ENCODE results near the gene CYTL1.
"Not testable (repeated sequence)": the region's sequence is repeated elsewhere in the genome, so short reads cannot be mapped to it uniquely, and the experiment has no call there.

The CYTL1 gene, protein sequence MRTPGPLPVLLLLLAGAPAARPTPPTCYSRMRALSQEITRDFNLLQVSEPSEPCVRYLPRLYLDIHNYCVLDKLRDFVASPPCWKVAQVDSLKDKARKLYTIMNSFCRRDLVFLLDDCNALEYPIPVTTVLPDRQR
- 0 reads per million in 2 donors for total RNA-seq

DNA sequence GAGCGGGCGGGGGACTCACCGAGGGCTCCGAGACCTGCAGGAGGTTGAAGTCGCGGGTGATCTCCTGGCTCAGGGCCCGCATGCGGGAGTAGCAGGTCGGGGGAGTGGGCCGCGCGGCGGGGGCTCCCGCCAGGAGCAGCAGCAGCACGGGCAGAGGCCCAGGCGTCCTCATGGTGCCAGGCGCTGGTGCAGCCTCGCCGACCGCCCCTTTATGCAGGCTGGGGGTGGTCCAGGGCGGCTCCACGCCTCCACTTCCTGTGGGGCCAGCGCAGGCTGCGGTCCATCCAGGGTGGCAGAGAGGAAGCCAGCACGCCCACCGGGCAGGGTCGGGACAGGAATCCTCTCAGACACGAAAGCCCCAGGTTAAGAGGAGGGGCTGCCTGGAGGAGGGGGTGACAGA, at the start of gene CYTL1:
Gene CYTL1, minus strand, starts transcription at position 185 of the 400 bp plus-strand sequence. Its CDS starts 13 bp downstream, at position 172.
- no peak for DNase-seq

DNA sequence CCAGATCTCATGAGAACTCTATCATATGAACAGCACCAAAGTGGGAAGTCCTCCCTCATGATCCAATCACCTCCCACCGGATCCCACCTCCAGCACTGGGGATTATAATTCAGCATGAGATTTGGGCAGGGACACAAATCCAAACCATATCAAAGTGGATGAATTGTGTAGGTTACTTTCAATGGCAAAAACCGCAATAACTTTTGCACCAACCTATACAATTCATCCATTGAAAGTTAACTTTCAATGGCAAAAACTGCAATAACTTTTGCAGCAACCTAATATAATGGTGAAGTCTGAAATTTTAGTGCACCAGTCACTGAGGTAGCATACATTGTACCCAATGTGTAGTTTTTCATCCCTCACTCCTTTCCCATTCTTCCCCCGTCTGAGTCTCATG, 48.6 kb upstream of the CYTL1 start:
- DNase-seq, result no peak

DNA sequence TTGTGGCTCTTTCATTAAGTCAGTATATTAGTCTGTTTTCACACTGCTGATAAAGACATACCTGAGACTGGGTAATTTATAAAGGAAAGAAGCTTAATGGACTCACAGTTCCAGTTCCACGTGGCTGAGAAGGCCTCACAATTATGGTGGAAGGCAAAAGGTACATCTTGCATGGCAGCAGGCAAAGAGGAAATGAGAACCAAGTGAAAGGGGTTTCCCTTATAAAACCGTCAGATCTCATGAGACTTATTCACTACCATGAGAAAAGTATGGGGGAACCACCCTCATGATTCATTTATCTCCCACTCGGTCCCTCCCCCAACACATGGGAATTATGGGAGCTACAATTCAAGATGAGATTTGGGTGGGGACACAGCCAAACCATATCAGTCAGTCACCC, 47.7 kb upstream of the CYTL1 start:
- not testable (repeated sequence) for DNase-seq

DNA sequence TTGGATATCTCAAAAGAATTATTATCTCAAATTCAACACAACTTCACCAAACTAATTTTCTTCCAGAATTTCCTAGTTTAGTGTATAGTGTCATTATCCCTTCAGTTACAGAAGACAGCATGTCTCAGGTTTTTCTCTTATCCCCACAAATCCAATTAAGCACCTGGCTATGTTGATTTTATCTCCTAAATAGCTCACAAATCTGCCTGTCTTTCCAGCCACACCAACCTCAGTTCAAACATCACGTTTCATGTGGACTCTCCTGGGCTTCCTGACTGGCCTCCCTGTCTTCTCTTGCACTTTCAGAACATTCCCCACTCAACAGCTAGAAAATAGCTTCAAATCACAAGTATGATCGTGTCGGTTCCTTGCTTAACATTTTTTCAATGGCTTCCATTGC, 46.8 kb upstream of the CYTL1 start:
- no peak for DNase-seq

DNA sequence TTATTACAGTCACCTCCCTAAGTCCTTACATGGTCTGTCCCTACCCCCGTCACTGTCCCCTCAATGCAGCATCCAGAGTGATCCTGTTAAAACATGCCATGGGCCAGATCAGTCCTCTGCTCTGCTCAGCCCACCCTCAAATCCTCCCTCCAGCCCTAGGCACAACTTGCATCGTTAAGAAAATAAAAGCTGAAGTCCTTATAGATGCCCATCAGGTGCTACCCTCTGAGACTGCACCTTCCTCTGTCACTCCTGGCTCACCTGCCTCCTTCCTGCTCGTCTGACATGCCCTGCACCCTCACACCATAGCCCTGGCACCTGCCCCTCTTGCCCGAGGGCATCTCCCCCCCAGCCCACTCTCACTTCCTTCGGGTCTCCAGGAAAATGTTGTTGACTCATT, 36.2 kb upstream of the CYTL1 start:
- no peak for DNase-seq

DNA sequence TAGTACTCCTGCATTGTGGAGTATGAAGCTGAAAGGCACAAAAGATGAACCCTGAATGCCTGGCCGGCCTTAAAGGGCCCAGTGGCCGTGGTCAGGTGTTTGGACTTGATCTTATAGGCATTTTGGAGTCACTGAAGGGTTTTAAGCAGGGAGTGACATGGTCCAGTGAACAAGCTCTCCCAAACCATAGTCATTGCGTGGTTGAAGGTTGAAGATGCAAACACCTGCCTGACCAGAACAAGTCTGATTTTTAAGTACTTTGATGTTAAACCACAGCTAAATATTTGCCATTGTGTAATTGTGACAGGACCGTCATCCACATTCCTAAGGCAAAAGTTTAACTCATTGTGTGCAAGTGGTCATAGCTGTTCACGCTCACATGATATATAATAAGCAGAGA, 35.3 kb upstream of the CYTL1 start:
- no peak for DNase-seq

DNA sequence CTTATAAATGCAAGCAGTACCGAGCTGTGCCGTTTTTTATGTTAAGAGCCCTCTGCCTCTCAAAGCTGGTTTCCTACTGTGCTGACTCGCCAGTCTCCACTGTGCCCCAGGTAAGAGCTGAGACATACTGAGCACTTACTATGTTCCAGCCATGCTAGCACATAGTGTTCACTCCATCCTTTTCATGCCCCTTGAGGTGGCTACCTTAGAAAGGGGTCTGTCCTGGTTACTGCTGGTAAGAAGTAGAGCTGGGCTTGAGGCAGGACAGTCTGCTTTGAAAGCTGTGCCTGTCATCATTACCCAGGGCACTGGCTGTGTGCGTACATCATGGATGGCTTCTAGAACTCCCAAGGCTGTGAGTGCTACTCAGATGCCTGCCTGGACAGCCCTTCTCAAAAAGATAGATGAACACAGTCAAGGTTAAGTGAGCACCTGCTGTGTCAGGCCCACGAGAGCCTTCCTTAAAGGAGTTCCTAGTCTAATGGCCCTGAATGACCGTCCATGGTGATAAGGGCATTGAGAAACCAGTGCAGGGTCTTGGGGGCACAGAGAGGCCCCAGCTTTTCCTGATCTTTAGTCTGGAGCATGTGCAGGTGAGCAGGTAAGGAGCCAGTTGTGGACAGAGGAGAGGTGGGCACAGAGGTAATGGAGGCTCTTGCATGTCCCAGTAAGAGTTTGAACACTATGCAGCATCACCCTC, 33.6 kb upstream of the CYTL1 start:
- no peak for DNase-seq

DNA sequence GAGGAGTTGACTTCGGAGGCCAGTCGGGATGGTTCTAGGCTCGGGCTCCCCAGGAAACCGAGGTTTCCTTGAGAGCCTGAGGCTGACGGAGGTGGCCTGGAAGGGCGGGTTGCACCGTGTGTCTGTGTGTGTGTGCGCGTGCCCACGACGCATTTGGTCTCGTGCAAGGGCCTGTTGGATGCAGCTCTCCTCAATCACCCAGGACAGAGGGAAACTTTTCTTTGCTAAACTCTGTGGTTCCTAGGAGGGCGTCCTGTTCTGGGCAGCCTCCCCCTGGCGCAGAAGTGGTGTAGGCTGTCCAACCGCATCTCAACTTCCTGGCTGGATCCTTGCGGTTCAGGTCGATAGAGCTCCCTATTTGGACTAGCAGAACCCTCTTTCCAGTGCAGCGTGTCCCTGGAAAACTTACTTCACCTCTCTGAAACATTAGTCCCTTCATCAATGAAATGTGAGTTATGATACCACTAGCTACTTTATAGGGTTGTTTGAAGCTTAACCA, 33.0 kb upstream of the CYTL1 start:
- no peak for DNase-seq

DNA sequence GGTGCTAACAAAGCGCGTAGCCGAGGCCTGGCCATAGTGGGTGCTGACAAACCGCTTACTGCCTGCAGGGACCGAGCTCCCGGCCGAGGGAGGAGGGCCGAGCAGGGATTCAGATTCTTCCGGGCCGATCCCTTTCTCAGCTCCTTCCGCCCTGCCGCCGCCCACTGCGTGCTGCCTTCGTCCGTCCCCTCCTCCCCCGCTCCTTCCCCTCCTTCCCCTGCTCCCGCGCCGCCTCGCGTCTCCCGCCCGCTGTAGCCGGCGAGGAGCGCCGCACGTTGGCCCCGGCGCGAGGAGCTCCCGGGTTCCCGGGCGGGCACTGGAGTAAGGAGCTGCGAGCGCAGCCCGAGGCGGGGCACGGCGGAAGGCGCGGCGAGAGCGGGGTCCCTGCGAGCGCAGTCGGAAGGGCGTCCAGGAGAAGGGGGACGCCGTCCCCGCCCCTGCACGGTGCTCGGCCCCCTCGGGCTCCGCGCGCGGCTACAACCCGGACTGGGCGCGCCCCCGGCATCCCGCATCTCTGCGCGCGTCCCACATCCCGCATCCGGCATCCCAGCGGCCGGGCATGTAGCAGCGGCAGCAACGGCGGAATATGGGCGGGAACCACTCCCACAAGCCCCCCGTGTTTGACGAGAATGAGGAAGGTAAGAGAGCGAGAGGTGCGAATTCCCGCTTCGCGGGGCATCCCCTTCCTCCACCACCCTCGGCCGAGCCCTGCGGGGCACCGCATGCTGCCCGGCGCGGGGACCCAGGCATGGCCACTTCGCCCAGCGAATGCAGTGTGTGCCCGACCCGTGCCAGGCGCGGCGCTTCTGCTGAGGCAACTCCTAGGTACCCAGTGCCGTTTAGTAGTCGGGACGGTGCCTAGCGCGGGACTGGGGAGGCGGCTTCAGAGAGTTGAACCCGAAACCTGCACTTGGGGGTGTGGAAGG, 32.3 kb upstream of the CYTL1 start, which contains the start of gene STK32B:
Gene STK32B, plus strand, starts transcription at position 203 of the 926 bp plus-strand sequence.
- peak in 1 of 5 experiments; percentile 54 for DNase-seq

DNA sequence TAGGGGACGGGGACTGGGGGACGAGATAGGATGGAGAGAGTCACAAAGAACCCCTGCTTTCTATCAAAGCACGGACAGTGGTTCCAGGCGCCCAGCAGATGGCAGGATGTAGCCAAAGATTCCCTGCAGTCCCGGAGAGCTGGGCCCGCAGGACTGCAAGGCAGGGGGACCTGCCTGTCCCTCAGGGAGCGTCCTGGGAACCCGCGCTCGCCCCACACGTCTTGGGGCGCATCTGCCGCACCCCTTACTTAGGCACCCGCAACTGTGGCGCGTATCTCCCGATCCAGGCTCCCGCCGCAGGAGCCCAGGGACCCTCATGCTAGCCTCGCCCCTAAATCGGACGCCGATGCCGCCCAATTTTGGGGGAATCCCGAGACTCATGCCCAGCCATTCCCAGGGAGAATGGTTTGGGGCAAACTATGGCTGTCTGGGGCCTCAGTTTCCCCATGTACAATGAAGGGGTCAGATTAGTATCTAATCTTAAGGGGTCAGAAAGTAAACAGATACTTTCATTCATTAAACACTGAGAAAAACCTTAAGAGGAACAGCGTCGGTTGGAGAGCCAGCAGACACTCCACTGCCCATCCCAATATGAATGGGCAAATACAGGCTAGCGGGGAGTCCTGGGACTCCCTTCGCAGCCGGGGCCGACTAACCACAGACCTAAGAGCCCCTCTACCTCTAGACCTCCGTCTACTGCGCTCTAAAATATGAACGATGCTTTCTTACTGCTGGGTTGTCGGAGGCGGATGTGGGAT, 31.4 kb upstream of the CYTL1 start:
- peak in 1 of 5 experiments; percentile 24 for DNase-seq

DNA sequence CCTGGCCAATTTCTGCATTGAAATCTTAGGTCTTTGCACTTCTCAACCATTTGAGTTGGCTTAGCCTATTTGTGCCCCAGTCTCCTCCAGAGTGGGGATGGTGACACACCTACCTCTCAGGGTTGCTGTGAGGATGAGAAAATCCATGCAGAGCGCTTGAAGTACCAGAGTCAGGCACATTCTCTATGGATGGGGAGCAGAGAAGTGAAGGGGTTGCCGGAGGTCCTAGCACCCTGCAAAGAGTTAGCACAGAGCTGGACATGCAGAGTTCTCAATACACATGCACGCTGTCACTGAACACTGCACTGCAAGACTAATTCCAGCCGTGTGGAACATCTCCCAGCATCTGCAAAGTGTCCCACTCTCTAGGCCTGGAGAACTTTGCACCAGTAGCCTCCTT, 29.5 kb upstream of the CYTL1 start:
- DNase-seq, result no peak

DNA sequence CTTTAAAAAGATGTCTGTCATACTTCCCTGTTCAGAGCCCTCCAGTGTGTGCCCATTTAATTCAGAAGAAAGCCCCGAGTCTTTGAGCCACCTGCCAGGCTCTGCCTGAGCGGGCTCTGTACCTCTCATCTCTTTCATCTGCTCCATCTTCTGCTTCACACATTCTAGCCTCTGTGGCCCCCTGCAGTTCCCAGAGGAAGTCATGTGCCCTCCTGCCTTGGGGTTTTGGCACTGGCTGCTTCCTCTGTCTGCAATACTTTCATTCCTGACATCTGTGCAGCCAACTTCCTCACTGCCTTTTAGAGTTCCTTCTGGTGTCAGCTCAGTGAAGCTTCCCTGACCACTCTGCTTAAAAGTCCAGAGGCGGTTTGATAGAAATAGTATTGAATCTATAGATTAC, 25.8 kb upstream of the CYTL1 start:
- DNase-seq, result no peak

DNA sequence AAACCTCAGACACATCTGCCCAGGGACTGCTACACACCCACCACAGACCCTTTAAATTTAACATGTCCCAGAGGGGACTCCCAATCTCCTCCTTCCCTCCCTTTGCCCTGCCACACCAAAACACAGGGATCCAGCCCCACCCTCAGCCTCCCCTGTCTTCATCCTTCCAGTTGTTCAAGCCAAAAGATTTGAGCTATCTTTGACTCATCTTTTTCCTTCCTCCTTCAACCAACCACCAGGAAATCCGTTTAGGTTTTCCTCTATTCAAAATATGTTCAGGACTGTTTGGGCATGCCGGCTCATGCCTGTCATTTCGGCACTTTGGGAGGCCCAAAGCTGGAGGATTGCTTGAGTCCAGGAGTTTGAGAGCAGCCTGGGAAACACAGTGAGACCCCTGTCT, 25.1 kb upstream of the CYTL1 start:
- no peak for DNase-seq

DNA sequence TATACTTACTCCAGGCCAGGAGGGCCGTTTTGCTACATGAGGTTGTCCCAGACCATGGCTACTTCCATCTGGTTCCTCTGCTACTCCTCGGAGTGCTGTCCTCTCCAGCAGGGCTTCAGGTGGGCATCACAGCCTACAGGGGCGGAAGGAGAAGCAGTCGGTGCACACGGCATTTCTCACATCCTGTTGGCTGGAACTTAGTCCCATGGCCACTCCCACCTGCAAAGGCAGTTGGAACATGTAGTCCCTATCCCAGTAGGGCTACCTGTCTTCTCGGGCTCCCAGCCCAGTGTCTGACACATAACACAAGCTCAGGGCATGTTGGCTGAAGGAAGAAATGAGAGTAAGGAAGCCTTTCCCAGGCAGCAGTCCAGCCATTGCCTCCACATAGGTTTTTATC, 24.3 kb upstream of the CYTL1 start:
- DNase-seq, result no peak

DNA sequence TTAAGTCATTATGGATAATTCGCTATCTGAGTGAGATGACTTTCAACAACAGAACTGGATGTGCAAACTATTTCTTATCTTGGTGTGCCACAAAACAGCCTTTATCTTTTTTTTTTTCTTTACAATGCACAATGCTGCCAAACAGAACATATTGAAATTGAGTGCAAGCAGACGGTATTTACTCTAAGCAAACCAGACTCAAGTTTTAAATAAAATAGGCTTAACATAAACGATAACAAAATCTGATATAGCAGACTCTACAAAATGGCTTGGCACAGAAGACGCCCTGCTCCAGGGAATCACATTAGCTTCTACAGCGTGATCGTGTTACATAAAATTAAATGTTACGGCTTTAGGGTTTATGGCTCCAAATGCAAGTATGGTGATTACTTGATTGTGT, 22.4 kb upstream of the CYTL1 start:
- DNase-seq, result no peak

DNA sequence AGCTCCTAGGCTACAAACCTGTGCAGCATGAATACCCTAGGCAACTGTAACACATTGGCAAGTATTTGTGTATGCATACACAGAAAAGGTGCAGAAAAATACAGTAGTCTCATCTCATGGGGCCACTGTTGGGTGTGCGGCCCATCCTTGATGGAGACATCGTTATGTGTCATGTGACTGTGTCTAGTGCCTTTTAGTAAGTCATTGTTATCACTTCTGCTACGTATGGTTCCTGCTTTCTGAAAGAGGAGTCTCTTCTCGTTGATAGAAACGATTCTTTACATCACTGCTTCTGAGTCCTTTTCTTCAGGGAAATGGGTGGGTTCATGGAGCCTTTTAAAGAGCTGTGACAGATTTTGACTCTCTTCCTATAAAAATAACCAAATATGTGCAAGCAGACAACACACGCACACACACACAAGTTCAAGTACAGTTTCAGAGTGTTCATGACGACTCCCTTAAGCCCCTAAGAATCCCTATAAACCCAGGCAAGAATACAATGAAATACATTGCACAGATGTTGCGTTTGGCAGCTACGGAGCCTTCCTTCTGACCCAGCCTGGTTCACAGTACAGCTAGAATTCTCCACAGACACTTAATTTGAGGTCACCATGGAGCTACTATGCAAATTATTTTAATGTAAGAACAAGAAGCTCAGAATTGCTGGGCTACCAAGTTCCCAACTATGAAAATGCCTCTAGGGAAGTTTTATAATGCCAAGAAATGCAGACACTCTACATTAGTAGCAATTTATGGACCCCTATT, 21.8 kb upstream of the CYTL1 start:
- no peak for DNase-seq

DNA sequence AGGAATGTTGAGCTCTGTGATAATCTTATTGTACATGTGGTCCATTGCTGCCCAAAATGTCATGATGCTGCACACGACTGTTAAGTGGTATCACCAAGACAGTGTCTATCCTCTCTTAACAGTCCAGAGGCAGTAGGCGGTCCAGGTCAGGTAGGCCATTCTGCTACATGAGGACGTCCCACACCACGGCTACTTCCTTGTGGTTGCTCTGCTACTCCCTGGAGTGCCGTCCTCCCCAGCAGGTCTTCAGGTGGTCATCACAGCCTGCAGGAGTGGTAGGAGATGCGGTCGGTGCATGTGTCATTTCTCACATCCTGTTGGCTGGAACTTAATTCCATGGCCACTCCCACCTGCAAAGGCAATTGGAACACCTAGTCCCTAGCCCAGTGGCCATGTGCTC, 20.5 kb upstream of the CYTL1 start:
- DNase-seq, result no peak

DNA sequence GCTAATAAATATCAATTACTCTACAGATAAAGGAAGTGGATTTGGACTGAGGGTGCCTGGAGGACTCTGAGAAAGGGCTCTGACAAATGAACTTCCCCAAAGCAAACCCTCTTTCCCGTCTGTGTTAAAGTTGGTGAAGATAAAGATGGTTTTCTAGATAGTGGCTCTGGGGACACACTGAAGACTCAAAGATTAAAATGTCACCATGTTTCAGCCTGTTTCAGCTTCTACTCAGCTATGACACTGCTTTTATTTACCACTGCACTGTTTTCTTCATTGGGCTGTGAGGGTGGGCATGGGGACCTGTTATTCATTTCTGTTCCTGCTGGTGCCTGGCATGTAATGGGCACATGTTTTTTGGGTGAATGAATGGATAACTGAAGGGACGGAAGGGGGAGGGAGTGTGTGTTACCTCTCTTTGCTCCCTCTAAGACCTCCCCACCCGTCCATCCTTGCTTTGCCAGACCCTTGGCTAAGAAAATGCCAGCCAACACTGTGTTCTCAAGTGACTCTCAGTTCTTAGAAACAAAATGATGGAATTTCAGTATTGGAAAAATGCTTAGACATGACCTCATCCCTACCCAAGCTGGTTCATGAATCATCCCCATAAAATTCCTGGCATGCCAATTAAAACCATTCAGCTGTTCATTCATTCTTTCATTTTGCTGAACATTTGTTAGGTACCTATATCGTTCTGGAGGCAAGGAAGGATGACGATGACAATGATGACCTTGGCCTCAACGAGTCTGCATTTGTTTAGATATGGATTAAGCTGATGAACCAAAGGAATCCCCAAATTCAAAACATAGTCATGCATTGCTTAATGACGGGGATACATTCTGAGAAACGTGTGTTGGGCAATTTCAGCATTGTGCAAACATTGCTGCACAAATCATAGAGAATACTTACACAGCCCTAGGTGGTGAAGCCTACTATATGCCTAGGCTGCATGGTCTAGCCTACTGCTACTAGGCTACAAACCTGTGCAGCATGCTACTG, 18.6 kb upstream of the CYTL1 start:
- DNase-seq, result no peak

DNA sequence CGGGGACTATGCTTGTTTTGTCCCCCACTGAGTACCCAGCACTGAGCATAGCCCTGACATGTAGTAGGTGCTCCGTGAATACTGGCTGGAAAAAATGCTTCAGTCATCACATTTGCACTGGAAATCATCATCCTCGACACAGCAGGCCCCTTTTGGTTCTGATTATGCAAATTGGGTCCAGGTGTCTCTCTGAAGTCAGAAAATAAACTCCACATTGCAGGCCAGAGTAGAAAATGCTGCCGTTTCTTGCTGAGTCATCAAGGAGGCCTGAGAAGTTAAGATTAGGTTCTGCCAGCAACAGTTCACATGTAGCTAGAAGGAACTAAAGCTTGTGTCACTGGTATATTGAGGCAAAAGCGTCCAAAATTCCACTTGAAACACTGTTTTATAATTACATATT, 17.0 kb upstream of the CYTL1 start:
- DNase-seq, result no peak

DNA sequence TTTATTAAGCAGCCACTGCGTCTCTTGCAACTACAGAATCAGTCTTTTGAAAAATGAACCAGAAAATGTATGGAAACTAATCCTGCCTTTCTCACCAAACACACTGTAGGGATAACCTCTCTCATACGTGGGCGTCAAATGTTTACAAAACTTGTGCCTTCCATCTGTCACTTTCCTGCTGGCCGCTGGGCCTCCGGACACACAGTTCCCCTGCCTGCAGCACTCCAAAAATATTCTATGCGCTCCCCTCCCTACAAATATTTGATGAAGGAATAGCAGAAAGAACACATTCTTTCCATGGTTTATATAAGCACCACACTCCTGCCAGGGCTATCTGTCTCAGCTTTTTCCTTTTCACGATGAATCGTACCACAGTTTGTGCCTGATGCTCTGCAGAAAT, 14.9 kb upstream of the CYTL1 start:
- DNase-seq, result no peak

All from T-helper 2 cell (primary cell).